ENCODE results near the gene VPS37B. TPM values are rescaled to one million over a fixed set of nuclear protein-coding genes. Genes with fewer than 3 reads are reported as not detected.

VPS37B gene
- total RNA-seq, 4 donors from 2014 or later, result 4.8 to 8.2 (median 7.6) TPM

GRCh38 chr12:122862110-122862634 lies 33.8 kb downstream of the VPS37B start:
- intact Hi-C loops (cut with DNase I; ENCODE audit: low total_unique reads) (no loop called here), in situ Hi-C loops (cut with MboI; ENCODE audit: low sequenced_read_pairs in 4 of 4) (loop anchor here in 1 of 4 donors (5.0 kb wide), 1 partner anchor 90 kb away; no protein-coding TSS in a partner anchor)
- peak overlapping the region in 3 of 4 donors; percentile 3 to 45 (median 27) for H3K27ac ChIP-seq
- H3K27me3 ChIP-seq, result no peaks in the 10 kb centered on the region
- H3K4me1 ChIP-seq, result peaks cover 14 to 15% of the 10 kb centered on the region in 2 donors
- H3K36me3 ChIP-seq, result peaks cover 0 to 4% of the 10 kb centered on the region in 2 donors
- no peak for TF ChIP-seq POLR2A (IDR thresholded peaks at IDR 0.05)
- no peak for TF ChIP-seq CTCF (IDR thresholded peaks at IDR 0.05 in 4 of 5, conservative IDR thresholded peaks at IDR 0.05 in 1 of 5)
- H3K9me3 ChIP-seq, result no peaks in the 10 kb centered on the region
- no peak for DNase-seq
- no peak overlapping the region for H3K4me3 ChIP-seq
- ATAC-seq, result no peak

GRCh38 chr12:122861587-122861970 lies 34.3 kb downstream of the VPS37B start:
- no peaks in the 10 kb centered on the region for H3K9me3 ChIP-seq
- in situ Hi-C loops (cut with MboI; ENCODE audit: low sequenced_read_pairs in 4 of 4), result loop anchor here in 1 of 4 donors (5.0 kb wide), 1 partner anchor 91 kb away; no protein-coding TSS in a partner anchor
- no peaks in the 10 kb centered on the region for H3K27me3 ChIP-seq
- H3K4me3 ChIP-seq, result no peak overlapping the region
- no peak for ATAC-seq
- TF ChIP-seq POLR2A (IDR thresholded peaks at IDR 0.05), result no peak
- no peak for TF ChIP-seq CTCF (IDR thresholded peaks at IDR 0.05 in 4 of 5, conservative IDR thresholded peaks at IDR 0.05 in 1 of 5)
- peak overlapping the region in 2 of 4 donors; percentile 3 to 45 for H3K27ac ChIP-seq
- peaks cover 0 to under 1% of the 10 kb centered on the region in 2 donors for H3K36me3 ChIP-seq
- peaks cover 10 to 15% of the 10 kb centered on the region in 2 donors for H3K4me1 ChIP-seq
- DNase-seq, result no peak
- intact Hi-C loops (cut with DNase I; ENCODE audit: low total_unique reads), result no loop called here

DNA sequence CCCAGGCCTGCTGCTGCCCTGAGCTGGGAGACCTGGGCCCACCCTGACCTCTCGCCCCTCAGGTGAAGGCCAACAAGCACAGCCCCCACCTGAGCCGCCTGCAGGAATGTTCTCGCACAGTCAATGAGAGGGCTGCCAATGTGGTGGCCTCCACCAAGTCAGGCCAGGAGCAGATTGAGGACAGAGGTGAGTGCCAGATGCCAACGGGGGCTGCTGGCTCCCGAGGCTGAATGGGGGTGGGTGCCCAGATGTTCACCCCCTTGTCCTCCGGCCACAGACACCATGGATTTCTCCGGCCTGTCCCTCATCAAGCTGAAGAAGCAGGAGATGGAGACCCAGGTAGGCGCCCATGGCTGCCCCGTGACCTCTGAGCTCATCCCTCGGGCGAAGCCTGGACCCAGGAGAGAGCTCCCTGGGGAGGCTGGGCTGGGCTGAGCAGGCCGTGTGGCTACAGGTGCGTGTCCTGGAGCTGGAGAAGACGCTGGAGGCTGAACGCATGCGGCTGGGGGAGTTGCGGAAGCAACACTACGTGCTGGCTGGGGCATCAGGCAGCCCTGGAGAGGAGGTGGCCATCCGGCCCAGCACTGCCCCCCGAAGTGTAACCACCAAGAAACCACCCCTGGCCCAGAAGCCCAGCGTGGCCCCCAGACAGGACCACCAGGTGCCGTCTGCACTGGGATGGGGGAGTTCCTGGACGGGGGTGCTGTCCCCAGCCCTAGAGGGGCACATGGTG lies 34.9 kb downstream of the VPS37B start:
- no peaks in the 10 kb centered on the region for H3K9me3 ChIP-seq
- no peak for TF ChIP-seq CTCF (IDR thresholded peaks at IDR 0.05 in 4 of 5, conservative IDR thresholded peaks at IDR 0.05 in 1 of 5)
- no peak for TF ChIP-seq POLR2A (IDR thresholded peaks at IDR 0.05)
- H3K27ac ChIP-seq, result peak overlapping the region in 3 of 4 donors; percentile 45 to 68 (median 54)
- in situ Hi-C loops (cut with MboI; ENCODE audit: low sequenced_read_pairs in 4 of 4), result loop anchor here in 1 of 4 donors (5.0 kb wide), 1 partner anchor 91 kb away; no protein-coding TSS in a partner anchor
- H3K4me3 ChIP-seq, result no peak overlapping the region
- DNase-seq, result no peak
- intact Hi-C loops (cut with DNase I; ENCODE audit: low total_unique reads), result loop anchor here (1.0 kb wide), 1 partner anchor 91 kb away; no protein-coding TSS in a partner anchor
- no peak for ATAC-seq
- no peaks in the 10 kb centered on the region for H3K36me3 ChIP-seq
- H3K27me3 ChIP-seq, result no peaks in the 10 kb centered on the region
- H3K4me1 ChIP-seq, result peaks cover 5 to 9% of the 10 kb centered on the region in 2 donors

GRCh38 chr12:122860040-122860853 lies 35.7 kb downstream of the VPS37B start:
- no peak overlapping the region for H3K4me3 ChIP-seq
- H3K27ac ChIP-seq, result peak overlapping the region in 3 of 4 donors; percentile 33 to 68 (median 54)
- H3K4me1 ChIP-seq, result peaks cover 0 to 6% of the 10 kb centered on the region in 2 donors
- H3K9me3 ChIP-seq, result no peaks in the 10 kb centered on the region
- H3K27me3 ChIP-seq, result no peaks in the 10 kb centered on the region
- ATAC-seq, result peak; percentile 80 to 91
- in situ Hi-C loops (cut with MboI; ENCODE audit: low sequenced_read_pairs in 4 of 4), result loop anchor here in 1 of 4 donors (5.0 kb wide), 1 partner anchor 92 kb away; no protein-coding TSS in a partner anchor
- intact Hi-C loops (cut with DNase I; ENCODE audit: low total_unique reads), result loop anchor here (1.0 kb wide), 1 partner anchor 92 kb away; no protein-coding TSS in a partner anchor
- no peaks in the 10 kb centered on the region for H3K36me3 ChIP-seq
- peak; percentile 64 to 77 for DNase-seq
- peak; percentile 94 to 98 (median 96) for TF ChIP-seq CTCF (IDR thresholded peaks at IDR 0.05 in 4 of 5, conservative IDR thresholded peaks at IDR 0.05 in 1 of 5)
- TF ChIP-seq POLR2A (IDR thresholded peaks at IDR 0.05), result no peak
